Gastroesophageal sphincter (tissue), 4 donors: ENCODE measurements around the gene ARMC3. TPM values are rescaled to one million over a fixed set of nuclear protein-coding genes. Genes with fewer than 3 reads are reported as not detected.

Source experiments
- ATAC-seq: fragments of 150-250 bp; one replicate; pipeline ENCODE4 v1.9.1; 2016; ENCODE audit warnings: mild to moderate bottlenecking, moderate library complexity
- H3K27ac ChIP-seq, 4 donors: fragments of 200-600 bp; sonication (generic) in 3 of 4; 1 replicate in 3 of 4; 2 replicates in 1 of 4; pipeline ENCODE4 v1.5.1; 2016 to 2019
- H3K27me3 ChIP-seq: fragments of 200-600 bp; sonication (generic); one replicate; pipeline ENCODE4 v1.5.1; 2019
- H3K36me3 ChIP-seq, 2 donors: fragments of 200-600 bp; sonication (generic); one replicate each; pipeline ENCODE4 v1.5.1; 2019; ENCODE audit warnings: control low read depth in 1 of 2
- H3K4me1 ChIP-seq, 3 donors: fragments of 200-600 bp; sonication (generic); 1 replicate in 2 of 3; 2 replicates in 1 of 3; pipeline ENCODE4 v1.5.1; 2016 to 2019; ENCODE audit warnings: control low read depth in 2 of 3
- H3K4me3 ChIP-seq, 2 donors: fragments of 200-600 bp; sonication (generic); one replicate each; pipeline ENCODE4 v1.5.1; 2019; ENCODE audit warnings: mild to moderate bottlenecking in 1 of 2, moderate library complexity in 1 of 2
- H3K9me3 ChIP-seq, 3 donors: fragments of 200-600 bp; sonication (generic); one replicate each; pipeline ENCODE4 v1.5.1; 2017 to 2019; ENCODE audit warnings: control low read depth in 2 of 3
- CTCF ChIP-seq, 4 experiments: fragments of 200-600 bp in 2 of 4; fragments of 450-650 bp in 2 of 4; sonication (generic) in 1 of 4; IDR thresholded peaks; one replicate each; pipeline ENCODE4 v1.5.1; 2017 to 2019; ENCODE audit warnings: antibody characterized with exemption in 4 of 4, mild to moderate bottlenecking in 2 of 4, moderate library complexity in 2 of 4
- EP300 ChIP-seq: sonication (generic); formaldehyde crosslinking; IDR thresholded peaks from one replicate; pipeline ENCODE4 v1.6.1; 2017; ENCODE audit warnings: antibody characterized with exemption, mild to moderate bottlenecking
- POLR2A ChIP-seq, 2 donors: fragments of 450-650 bp; IDR thresholded peaks; one replicate each; pipeline ENCODE4 v1.6.1; 2017; ENCODE audit warnings: antibody characterized with exemption in 2 of 2, mild to moderate bottlenecking in 2 of 2, moderate library complexity in 1 of 2
- POLR2AphosphoS5 ChIP-seq: sonication (generic); formaldehyde crosslinking; IDR thresholded peaks from one replicate; pipeline ENCODE4 v1.6.1; 2017; ENCODE audit warnings: antibody characterized with exemption
- WGBS, 2 donors: methylation state at CpG; one replicate each; pipeline ENCODE4 v1.1.5; 2018; ENCODE audit warnings: low coverage in 1 of 2; 5-methylcytosine and 5-hydroxymethylcytosine counted together
- total RNA-seq, 4 donors: library from RNA; depleted of rRNA; stranded (reverse); fragments of >200 nt; gene quantifications; one replicate each; pipeline ENCODE4 v1.1.0, GENCODE V29; 2016

The ARMC3 gene
- total RNA-seq, 4 donors from 2014 or later: not detected

GRCh38 chr10:23037152-23037551, 109.3 kb downstream of the ARMC3 start:
- TF ChIP-seq POLR2AphosphoS5 (no peak), POLR2A (IDR thresholded peaks at IDR 0.05) (no peak)
- H3K4me1 ChIP-seq: no peaks in the 10 kb centered on the region
- H3K27me3 ChIP-seq: no peaks in the 10 kb centered on the region
- H3K4me3 ChIP-seq: no peak overlapping the region
- no peak overlapping the region for H3K27ac ChIP-seq
- ATAC-seq: no peak
- H3K9me3 ChIP-seq: peaks cover 0 to 6% (median 0%) of the 10 kb centered on the region in 3 donors
- 64 to 70% methylated on average over 5 to 9 of the region's 10 CpGs for WGBS, 2 donors
- no peaks in the 10 kb centered on the region for H3K36me3 ChIP-seq

- Histone ChIP-seq H3K4me1 (no peaks in the 10 kb centered on the region), H3K36me3 (no peaks in the 10 kb centered on the region), H3K27me3 (no peaks in the 10 kb centered on the region), H3K27ac (no peak overlapping the region), H3K4me3 (no peak overlapping the region), H3K9me3 (peaks cover 0 to 6% (median 0%) of the 10 kb centered on the region in 3 donors)
- no peak for ATAC-seq
- WGBS, 2 donors: 16 to 43% methylated on average over 4 of the region's 4 CpGs
- TF ChIP-seq POLR2A (IDR thresholded peaks at IDR 0.05) (no peak), EP300 (no peak), POLR2AphosphoS5 (no peak)
Observed at GRCh38 chr10:23037561-23037960, 109.7 kb downstream of the ARMC3 start.

- no peak for TF ChIP-seq EP300
- no peak for TF ChIP-seq POLR2A (IDR thresholded peaks at IDR 0.05)
- TF ChIP-seq CTCF (IDR thresholded peaks at IDR 0.05): no peak
- no peak for TF ChIP-seq POLR2AphosphoS5
- no peaks in the 10 kb centered on the region for H3K36me3 ChIP-seq
- ATAC-seq: no peak
Observed at GRCh38 chr10:23038172-23038571, 110.3 kb downstream of the ARMC3 start.

GRCh38 chr10:23040002-23040401, 112.1 kb downstream of the ARMC3 start:
- Histone ChIP-seq H3K9me3 (peaks cover 0 to 2% (median 0%) of the 10 kb centered on the region in 3 donors), H3K36me3 (no peaks in the 10 kb centered on the region), H3K4me3 (no peak overlapping the region), H3K27me3 (no peaks in the 10 kb centered on the region), H3K27ac (no peak overlapping the region), H3K4me1 (no peaks in the 10 kb centered on the region)
- no peak for ATAC-seq
- TF ChIP-seq POLR2AphosphoS5: no peak
- no peak for TF ChIP-seq CTCF (IDR thresholded peaks at IDR 0.05)
- 78 to 83% methylated on average over 2 of the region's 2 CpGs for WGBS, 2 donors

More at GRCh38 chr10:23038172-23038571, 110.3 kb downstream of the ARMC3 start:
- Histone ChIP-seq H3K9me3 (peaks cover 0 to 6% (median 0%) of the 10 kb centered on the region in 3 donors), H3K27ac (no peak overlapping the region), H3K27me3 (no peaks in the 10 kb centered on the region), H3K4me3 (no peak overlapping the region), H3K4me1 (no peaks in the 10 kb centered on the region)
- 93 to 94% methylated on average over 4 to 5 of the region's 5 CpGs for WGBS, 2 donors

GRCh38 chr10:23046027-23046426, 118.2 kb downstream of the ARMC3 start:
- no peaks in the 10 kb centered on the region for H3K9me3 ChIP-seq
- H3K36me3 ChIP-seq: no peaks in the 10 kb centered on the region
- H3K4me1 ChIP-seq: peaks cover 0 to 20% (median 4%) of the 10 kb centered on the region in 3 donors
- no peak overlapping the region for H3K27ac ChIP-seq
- no peak for ATAC-seq
- TF ChIP-seq POLR2A (IDR thresholded peaks at IDR 0.05) (no peak), EP300 (no peak), CTCF (IDR thresholded peaks at IDR 0.05) (no peak), POLR2AphosphoS5 (no peak)
- H3K27me3 ChIP-seq: no peaks in the 10 kb centered on the region
- no peak overlapping the region for H3K4me3 ChIP-seq
- 12 to 21% methylated on average over 3 to 4 of the region's 4 CpGs for WGBS, 2 donors

- TF ChIP-seq POLR2A (IDR thresholded peaks at IDR 0.05): no peak
- no peak for TF ChIP-seq CTCF (IDR thresholded peaks at IDR 0.05)
- TF ChIP-seq POLR2AphosphoS5: no peak
- TF ChIP-seq EP300: no peak
- no peaks in the 10 kb centered on the region for H3K36me3 ChIP-seq
- H3K4me3 ChIP-seq: no peak overlapping the region
- H3K4me1 ChIP-seq: peaks cover 0 to 20% (median 4%) of the 10 kb centered on the region in 3 donors
- WGBS, 2 donors: 36 to 61% methylated on average over 8 to 9 of the region's 9 CpGs
- no peak overlapping the region for H3K27ac ChIP-seq
- no peaks in the 10 kb centered on the region for H3K27me3 ChIP-seq
- no peak for ATAC-seq
- no peaks in the 10 kb centered on the region for H3K9me3 ChIP-seq
Observed at GRCh38 chr10:23047201-23048050, 119.6 kb downstream of the ARMC3 start.
